Glutamatergic neuron (in vitro differentiated cells): ENCODE results near the gene TARBP2. TPM values are rescaled to one million over a fixed set of nuclear protein-coding genes. Genes with fewer than 3 reads are reported as not detected.
A peak's percentile ranks its signal among the peaks of the same experiment; 100 is the strongest.

Experiments used
- DNase-seq: peaks from one replicate; pipeline ENCODE4 v3.0.0; 2022
- H3K27ac Mint-ChIP-seq: one replicate; pipeline ENCODE4 v1.8.0; 2020; ENCODE audit warnings: mild to moderate bottlenecking, mixed read lengths, inconsistent platforms; ENCODE audit not compliant: unreplicated experiment
- H3K27me3 Mint-ChIP-seq: one replicate; pipeline ENCODE4 v1.8.0; 2020; ENCODE audit warnings: mild to moderate bottlenecking, moderate library complexity, mixed read lengths, inconsistent platforms; ENCODE audit not compliant: unreplicated experiment
- H3K36me3 Mint-ChIP-seq: one replicate; pipeline ENCODE4 v1.8.0; 2020; ENCODE audit warnings: mild to moderate bottlenecking, mixed read lengths, inconsistent platforms; ENCODE audit not compliant: unreplicated experiment
- H3K4me1 Mint-ChIP-seq: one replicate; pipeline ENCODE4 v1.8.0; 2020; ENCODE audit warnings: mild to moderate bottlenecking, low read depth, mixed read lengths, inconsistent platforms; ENCODE audit not compliant: unreplicated experiment
- H3K4me3 Mint-ChIP-seq: one replicate; pipeline ENCODE4 v1.8.0; 2020; ENCODE audit warnings: mild to moderate bottlenecking, mixed read lengths, inconsistent platforms; ENCODE audit not compliant: unreplicated experiment
- H3K9me3 Mint-ChIP-seq: one replicate; pipeline ENCODE4 v1.8.0; 2020; ENCODE audit warnings: mild to moderate bottlenecking, moderate library complexity, mixed read lengths, inconsistent platforms; ENCODE audit not compliant: unreplicated experiment
- total RNA-seq: library from RNA; stranded (reverse); fragmentation: NEBNext Ultra II Directional; extraction: Animal tissue kit (Norgen Biotek cat#: 25700); gene quantifications from one replicate; pipeline ENCODE4 v1.2.1, GENCODE V29; 2021; ENCODE audit not compliant: unreplicated experiment
- TF ChIP-seq, protein P1 (sequence below): fragments of 200-600 bp; sonication (generic); IDR thresholded peaks from one replicate; pipeline ENCODE4 v1.5.0; 2021; ENCODE audit not compliant: partially characterized antibody, unreplicated experiment

TARBP2 gene
- total RNA-seq, 1 donor from 2014 or later = 49.0 TPM

DNA sequence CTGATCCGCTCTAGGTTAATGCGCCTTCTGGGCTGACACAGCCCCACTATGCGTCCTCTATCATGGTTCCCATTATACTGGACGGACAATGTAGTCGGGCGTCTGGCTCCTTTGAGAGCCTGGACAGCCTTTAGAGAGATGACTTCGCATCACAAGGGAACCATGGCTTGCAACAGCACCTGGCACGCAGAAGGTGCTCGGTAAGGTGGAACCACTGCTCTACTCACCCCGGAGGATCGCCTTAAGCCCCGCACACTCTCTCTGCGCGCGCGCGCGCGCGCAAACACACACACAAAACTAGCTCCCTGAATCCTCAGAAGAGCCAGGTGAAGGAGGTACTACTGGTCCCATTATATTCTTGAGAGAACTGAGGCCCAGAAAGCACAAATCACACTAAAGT, 8.9 kb upstream of the TARBP2 start:
- Mint-ChIP-seq H3K4me3 (peak overlapping the region; percentile 97), H3K27ac (peak overlapping the region; percentile 99), H3K36me3 (no peaks in the 10 kb centered on the region), H3K27me3 (peaks cover 12% of the 10 kb centered on the region), H3K9me3 (peaks cover 11% of the 10 kb centered on the region), H3K4me1 (peaks cover 32% of the 10 kb centered on the region)
- no peak for DNase-seq
- TF ChIP-seq, protein P1, sequence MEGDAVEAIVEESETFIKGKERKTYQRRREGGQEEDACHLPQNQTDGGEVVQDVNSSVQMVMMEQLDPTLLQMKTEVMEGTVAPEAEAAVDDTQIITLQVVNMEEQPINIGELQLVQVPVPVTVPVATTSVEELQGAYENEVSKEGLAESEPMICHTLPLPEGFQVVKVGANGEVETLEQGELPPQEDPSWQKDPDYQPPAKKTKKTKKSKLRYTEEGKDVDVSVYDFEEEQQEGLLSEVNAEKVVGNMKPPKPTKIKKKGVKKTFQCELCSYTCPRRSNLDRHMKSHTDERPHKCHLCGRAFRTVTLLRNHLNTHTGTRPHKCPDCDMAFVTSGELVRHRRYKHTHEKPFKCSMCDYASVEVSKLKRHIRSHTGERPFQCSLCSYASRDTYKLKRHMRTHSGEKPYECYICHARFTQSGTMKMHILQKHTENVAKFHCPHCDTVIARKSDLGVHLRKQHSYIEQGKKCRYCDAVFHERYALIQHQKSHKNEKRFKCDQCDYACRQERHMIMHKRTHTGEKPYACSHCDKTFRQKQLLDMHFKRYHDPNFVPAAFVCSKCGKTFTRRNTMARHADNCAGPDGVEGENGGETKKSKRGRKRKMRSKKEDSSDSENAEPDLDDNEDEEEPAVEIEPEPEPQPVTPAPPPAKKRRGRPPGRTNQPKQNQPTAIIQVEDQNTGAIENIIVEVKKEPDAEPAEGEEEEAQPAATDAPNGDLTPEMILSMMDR = no peak

DNA sequence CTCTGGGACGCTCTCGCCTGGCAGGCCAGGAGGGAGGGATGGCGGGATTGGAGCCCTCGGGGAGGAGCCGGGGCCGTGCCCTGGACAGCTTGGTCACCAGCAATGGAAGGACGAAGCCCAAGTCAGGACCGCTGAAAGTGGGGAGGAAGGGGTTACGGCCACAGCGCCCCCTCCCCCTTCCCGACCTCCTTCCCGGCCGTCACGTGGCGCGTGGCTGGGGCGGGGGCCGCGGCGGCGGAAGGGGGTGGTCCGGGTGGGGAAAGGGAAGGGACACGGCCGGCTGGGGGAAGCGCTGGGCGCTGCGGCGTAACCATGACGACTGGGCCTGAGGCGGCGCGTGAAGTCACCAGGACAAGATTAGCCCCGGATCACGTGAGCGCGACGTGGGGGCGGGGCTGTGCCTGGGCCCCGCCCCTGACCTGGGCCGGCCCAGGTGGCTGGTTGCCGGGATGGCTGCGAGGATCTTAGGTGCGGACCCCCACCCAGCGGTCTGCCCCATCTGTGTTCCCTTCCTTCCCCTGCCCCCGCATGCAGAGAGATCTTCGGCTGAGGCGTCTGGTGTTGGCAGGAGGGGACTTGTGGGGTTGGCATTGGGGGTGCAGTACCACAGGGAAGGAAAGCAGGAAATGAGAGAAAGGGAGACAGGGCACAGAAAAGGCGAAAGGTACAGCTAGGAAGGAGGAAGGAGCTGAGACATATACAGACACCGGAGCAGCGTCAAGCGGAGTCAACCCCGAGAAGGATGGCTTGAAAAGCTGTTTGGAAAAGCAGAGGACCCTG, 8.1 kb upstream of the TARBP2 start:
- peak; percentile 95 for DNase-seq
- TF ChIP-seq, protein P1 = no peak
- Mint-ChIP-seq H3K4me1 (peaks cover 35% of the 10 kb centered on the region), H3K27me3 (peaks cover 13% of the 10 kb centered on the region), H3K4me3 (peak overlapping the region; percentile 97), H3K36me3 (no peaks in the 10 kb centered on the region), H3K9me3 (peaks cover 14% of the 10 kb centered on the region), H3K27ac (peak overlapping the region; percentile 99)

DNA sequence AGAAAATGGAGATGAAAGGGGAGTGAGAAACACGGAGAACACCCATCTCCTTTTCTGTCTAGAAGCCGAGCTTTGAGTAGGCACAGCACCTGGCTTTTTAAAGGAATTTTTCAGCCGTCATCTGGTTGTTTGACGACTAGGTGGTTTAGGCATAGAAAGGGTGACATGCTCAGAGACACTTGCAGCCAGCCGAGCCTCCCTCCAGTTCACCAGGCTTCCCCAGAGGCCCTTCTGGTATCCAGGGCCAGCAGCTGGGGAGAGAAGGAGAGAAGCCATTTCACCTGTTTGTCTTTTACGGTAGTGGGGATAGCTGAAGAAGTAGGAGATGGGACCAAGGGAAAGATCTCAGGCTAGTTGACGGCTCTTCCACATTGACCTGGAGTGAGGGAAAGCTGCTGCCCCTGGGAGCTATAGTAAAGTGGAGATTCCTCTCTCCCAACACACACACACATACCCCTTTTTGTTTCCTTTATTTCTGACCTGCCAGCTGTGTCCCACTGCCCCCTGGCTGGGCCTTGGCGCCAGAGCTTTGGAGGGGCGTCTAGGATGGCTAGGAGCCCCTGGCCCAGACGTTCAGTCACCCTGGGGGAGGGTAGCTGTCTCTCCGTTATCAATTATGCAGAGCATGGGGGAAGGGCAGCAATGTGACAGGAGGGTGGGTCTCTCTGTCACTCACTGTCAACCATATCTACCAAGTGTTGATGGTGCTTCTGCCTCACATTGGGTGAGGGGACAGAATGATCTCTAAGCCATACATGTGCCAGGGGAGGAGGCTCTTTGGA, 7.3 kb upstream of the TARBP2 start:
- H3K4me3 Mint-ChIP-seq = peak overlapping the region; percentile 97
- peaks cover 20% of the 10 kb centered on the region for H3K27me3 Mint-ChIP-seq
- TF ChIP-seq, protein P1 = no peak
- DNase-seq = peak; percentile 69
- H3K36me3 Mint-ChIP-seq = no peaks in the 10 kb centered on the region
- H3K27ac Mint-ChIP-seq = peak overlapping the region; percentile 99
- H3K9me3 Mint-ChIP-seq = peaks cover 20% of the 10 kb centered on the region
- H3K4me1 Mint-ChIP-seq = peaks cover 42% of the 10 kb centered on the region

DNA sequence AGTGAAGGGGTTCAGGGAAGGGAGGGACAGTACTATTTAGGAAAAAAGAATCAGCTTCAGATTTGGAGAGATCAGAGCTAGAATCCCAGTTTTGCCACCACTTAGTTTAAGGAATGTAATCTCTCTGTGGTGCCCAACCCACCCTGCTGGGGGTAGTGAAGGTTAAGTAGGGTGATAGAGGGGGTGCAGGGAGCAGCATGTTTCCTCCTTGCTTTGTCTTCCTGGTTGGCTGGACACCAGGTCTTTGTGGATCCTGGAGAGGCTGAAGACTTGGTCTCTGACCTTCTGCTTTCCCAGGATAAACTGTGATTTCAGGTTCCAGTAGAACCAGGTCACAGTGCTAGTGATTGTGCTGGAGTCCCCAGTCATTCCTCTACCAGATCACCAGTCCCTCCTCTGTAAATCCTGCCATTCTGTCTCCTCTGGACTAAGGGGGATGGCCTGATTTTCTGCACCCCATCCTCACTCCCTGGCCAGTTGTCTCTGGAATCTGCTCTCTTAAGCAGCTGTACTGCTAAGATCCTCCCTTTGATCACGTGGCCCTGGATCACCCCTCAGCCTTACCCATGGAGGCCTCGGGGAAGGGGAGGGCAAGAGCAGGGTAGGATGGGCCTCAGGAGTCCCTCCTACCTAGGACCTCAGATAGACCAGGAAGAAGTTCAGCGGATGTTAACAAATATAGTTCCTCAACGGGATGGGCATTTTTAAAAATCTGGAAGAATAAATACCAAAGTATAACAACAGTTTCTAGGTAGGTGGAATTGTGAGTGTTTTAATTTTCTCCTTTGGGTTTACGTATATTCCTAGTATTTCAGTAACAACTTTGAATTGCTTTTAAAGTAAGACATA, 5.0 kb upstream of the TARBP2 start:
- Mint-ChIP-seq H3K4me1 (peaks cover 44% of the 10 kb centered on the region), H3K4me3 (peak overlapping the region; percentile 70), H3K9me3 (peaks cover 27% of the 10 kb centered on the region), H3K36me3 (no peaks in the 10 kb centered on the region), H3K27me3 (peaks cover 33% of the 10 kb centered on the region), H3K27ac (peak overlapping the region; percentile 84)
- no peak for DNase-seq
- TF ChIP-seq, protein P1 = no peak
